GM13977 (cell line): ENCODE measurements around the gene SPART.
A peak's percentile ranks its signal among the peaks of the same experiment; 100 is the strongest.

Source experiments
- DNase-seq: peaks from one replicate; pipeline ENCODE4 v3.0.0; 2012; ENCODE audit warnings: low spot score
- CTCF ChIP-seq: IDR thresholded peaks from 2 replicates; pipeline ENCODE4 v1.5.1; 2012; ENCODE audit warnings: mild to moderate bottlenecking, control low read depth; ENCODE audit not compliant: insufficient read depth; ENCODE audit errors: extremely low read depth, missing control alignments
- in situ Hi-C: fragments of 300-500 bp; cut with MboI; formaldehyde crosslinking; loops from one replicate; pipeline ENCODE4 v1.12.0; 2022; ENCODE audit warnings: low sequenced_read_pairs, low pct_unique_long_range_greater_than_20kb, mixed read lengths, inconsistent platforms; ENCODE audit not compliant: unreplicated experiment

Gene SPART

GRCh38 chr13:36298535-36299068 lies 47.6 kb downstream of the SPART start:
- TF ChIP-seq CTCF = no peak
- in situ Hi-C loops = no loop called here

GRCh38 chr13:36297366-36298338 lies 48.5 kb downstream of the SPART start, which contains the start of gene CCDC169:
CCDC169 (minus strand) TSS chr13:36297814; CDS start chr13:36297719, 95 bp downstream.
- no peak for TF ChIP-seq CTCF
- in situ Hi-C loops = no loop called here

More at GRCh38 chr13:36298535-36299068, 47.6 kb downstream of the SPART start:
- no peak for DNase-seq

GRCh38 chr13:36294096-36294495 lies 52.1 kb downstream of the SPART start:
- no peak for TF ChIP-seq CTCF
- in situ Hi-C loops = no loop called here
- DNase-seq = no peak

More at GRCh38 chr13:36297366-36298338, 48.5 kb downstream of the SPART start, which contains the start of gene CCDC169:
- DNase-seq = peak; percentile 20

- DNase-seq = no peak
- in situ Hi-C loops = no loop called here
- no peak for TF ChIP-seq CTCF
These were observed 52.7 kb downstream of the SPART start for GRCh38 chr13:36293497-36293896.

GRCh38 chr13:36288794-36289391 lies 57.3 kb downstream of the SPART start:
- TF ChIP-seq CTCF = no peak
- DNase-seq = no peak
- in situ Hi-C loops = no loop called here

GRCh38 chr13:36286006-36286405 lies 60.2 kb downstream of the SPART start:
- in situ Hi-C loops = no loop called here

More at GRCh38 chr13:36286006-36286405, 60.2 kb downstream of the SPART start:
- no peak for DNase-seq
- no peak for TF ChIP-seq CTCF
